ENCODE results near the gene ORAI1.
"Not testable (repeated sequence)": the region's sequence is repeated elsewhere in the genome, so short reads cannot be mapped to it uniquely, and the experiment has no call there.

The ORAI1 gene

DNA sequence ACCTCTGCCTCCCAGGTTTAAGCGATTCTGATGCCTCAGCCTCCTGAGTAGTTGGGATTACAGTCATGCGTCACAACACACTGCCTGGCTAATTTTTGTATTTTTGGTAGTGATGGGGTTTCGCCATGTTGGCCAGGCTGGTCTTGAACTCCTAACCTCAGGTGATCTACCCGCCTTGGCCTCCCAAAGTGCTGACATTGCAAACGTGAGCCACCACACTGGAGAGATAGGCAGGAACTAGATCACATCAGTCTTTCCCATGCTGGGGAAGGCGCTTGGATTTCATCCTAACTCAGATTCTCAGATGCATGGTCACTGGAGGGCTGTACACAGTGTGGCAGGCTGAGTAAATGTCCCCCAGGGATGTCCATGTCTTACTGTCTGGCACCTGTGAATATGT, 18.0 kb upstream of the ORAI1 start:
- DNase-seq, result no peak

DNA sequence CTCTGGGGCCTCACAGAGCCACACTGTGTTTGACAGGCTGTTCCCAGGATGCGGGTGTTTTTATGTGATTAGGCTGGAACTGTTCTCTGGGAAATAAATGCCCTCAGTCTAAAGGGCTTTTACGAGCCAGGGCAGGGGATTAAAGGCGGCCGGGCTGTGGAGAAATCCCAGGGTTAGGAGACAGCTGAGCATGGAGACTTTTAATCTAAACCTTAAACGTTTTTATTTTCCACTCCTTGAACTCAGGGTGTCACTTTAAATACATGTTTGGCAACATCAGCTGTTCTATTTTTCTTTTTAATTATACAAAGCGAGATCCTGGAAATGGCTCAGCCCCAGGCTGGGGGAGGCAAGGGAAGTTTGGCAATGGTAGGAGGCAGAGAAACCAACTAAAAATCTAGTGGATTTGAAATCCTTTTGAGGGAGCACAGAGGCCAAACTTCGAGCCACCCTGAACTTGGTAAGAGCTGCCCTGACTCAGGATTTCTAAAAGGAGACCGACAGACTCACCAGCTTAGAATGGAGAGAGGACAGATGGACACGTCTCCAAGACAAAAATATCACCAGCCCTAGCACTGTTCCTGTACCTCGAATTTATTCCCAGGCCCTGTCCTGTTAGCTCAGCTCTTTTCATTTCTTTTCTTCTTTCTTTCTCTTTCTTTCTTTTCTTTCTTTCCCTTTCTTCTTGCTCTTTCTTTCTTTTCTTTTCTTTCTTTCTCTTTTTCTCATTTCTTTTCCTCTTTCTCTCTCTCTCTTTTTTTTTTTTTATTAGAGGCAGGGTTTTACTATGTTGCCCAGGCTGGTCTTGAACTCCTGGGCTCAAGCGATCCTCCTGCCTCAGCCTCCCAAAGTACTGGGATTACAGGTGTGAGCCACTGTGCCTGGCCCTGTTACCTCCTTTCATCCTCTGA, 15.8 kb upstream of the ORAI1 start:
- no peak for DNase-seq

DNA sequence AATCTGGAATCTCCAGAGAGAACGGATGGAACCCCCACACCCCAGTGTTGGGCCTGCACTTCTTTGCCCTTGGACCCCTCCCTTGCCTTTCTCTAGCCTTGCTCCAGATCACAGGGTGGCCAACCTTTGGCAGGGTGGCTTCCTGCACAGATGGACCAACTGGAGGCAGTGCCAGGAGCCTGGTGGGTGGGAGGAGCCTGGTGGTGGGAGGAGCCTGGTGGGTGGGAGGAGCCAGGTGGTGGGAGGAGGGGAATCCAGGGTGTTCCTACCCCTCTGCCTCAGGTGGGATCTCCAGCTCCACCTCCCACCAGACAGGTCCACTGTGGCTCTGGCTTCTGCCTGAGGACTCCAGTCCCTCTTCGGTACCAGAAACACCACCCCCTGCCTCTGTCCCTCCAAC, 15.0 kb upstream of the ORAI1 start:
- peak; percentile 18 for DNase-seq

DNA sequence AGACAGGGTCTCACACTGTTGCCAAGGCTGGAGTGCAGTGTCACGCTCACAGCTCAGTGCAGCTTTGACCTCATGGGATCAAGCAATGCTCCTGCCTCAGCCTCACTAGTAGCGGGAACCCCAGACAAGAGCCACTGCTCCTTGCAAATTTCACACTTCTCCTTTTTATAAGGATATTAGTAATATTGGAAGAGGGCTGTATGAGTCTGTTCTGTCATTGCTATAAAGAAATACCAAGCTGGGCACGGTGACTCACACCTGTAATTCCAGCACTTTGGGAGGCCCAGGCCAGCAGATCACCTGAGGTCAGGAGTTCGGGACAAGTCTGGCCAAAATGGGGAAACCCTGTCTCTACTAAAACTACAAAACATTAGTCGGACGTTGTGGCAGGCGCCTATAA, 12.9 kb upstream of the ORAI1 start:
- no peak for DNase-seq

DNA sequence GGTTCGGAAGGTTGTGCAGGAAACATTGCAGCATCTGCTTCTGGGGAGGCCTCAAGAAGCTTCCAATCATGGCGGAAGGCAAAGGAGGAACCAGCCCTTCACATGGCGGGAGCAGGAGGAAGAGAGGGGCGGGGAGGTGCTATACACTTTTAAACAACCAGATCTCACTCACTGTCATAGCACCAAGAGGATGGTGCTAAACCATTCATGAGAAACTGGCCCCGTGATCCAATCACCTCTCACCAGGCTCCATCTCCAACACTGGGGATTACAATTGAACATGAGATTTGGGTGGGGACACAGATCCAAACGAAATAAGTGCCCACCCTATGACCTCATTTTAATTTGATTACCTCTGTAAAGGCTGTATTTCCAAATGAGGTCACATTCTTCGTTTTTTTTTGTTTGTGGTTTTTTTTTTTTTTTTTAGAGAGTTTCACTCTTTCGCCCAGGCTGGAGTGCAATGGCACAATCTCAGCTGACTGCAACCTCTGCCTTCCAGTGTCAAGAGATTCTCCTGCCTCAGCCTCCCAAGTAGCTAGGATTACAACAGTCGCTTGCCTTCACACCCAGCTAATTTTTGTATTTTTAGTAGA, 11.4 kb upstream of the ORAI1 start:
- no peak for DNase-seq

DNA sequence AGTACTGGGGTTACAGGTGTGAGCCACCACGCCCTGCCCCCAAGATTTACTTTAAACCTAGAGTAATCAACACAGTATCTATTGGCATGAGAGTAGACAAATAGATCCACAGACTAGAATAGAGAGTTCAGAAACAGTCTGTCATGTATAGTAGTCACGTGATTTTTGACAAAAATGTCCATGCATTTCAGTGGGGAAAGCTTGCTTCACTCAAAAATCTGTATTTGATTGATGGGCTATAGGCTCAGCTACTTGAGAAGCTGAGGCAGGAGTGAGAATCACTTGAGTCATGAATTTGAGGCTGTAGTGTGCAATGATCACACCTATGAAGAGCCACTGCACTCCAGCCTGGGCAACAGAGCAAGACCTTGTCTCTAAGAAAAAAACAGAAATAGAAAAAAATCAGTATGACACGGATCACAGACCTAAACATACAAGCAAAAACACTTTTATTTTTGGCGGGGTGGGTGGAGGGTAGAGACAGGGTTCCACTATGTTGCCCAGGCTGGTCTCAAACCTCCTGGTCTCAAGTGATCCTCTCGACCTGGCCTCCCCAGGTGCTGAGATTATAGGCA, 7.6 kb upstream of the ORAI1 start:
- DNase-seq, result no peak

DNA sequence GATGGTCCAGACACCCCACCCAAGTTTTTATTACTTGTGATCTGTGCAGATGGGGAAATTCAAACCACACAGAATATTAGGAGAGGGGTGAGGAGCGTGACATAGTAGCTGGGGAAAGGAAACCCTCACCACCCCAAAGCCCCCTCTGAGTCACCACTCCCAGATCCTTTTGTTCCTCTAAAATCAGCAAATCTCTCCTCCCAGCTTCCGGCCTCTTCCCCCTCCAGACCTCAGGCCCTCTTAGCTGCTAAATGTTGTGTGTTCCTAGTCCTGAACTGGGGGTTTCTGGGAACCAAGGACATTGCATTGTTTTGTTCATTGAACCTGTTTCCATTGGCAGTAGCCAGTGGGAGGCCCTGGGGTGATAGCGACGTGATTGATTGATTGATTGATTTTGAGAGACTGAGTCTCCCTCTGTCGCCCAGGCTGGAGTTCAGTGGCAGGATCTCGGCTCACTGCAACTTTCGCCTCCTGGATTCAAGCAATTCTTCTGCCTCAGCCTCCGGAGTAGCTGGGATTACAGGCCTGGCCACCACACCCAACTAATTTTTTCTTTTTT, 5.9 kb upstream of the ORAI1 start:
- DNase-seq, result no peak

DNA sequence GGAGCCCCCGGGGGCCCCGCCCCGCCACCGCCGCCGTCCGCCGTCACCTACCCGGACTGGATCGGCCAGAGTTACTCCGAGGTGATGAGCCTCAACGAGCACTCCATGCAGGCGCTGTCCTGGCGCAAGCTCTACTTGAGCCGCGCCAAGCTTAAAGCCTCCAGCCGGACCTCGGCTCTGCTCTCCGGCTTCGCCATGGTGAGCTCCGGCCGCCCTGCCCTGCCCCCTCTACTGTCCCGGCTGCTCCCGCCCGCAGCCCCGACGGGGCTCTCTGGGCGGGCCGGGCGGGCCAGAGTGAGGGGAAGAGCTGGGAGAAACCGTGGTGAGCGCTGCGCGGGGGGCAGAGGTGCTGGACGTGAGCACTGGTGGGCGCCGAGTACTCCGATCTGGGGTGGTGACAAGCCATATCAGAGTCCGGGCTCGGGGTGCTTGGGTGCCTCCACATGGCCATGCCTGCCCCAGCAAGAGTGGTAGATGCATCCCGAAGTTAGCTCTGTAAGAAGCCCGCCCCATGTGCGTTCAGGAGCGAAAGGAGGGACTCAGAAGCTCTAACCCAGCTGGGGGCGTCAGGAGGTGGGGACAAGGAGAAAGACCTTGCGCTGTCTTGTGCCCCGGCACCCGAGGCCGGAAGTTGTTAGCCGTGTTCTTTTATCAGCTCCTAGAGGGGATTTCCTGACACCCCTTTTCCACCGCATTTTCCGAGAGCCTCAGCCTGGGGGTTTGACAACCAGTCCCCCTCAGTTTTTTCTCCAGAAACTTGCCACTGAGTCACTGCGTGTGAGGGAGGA, 717 bp downstream of the ORAI1 start:
- peak; percentile 76 for DNase-seq

DNA sequence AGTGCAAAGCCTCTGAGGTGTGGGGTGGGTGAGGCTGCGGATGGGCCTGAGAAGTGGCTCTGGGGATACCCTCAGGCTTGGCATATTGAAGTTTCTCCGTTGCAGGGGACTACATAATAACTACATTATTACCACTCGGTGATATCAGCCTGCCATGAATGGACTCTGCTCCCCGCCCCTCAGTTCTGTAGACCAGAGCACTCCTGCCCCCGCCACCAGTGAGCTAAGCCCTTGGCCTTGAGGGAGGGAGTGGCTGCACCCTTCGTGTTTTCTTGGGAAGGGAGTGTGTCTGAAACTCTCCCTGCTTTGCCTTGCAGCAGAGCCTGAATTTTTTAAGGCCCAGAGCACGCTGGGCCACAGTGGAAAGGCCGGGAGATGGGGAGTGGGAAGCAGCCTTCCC, 1.7 kb downstream of the ORAI1 start:
- DNase-seq, result no peak

DNA sequence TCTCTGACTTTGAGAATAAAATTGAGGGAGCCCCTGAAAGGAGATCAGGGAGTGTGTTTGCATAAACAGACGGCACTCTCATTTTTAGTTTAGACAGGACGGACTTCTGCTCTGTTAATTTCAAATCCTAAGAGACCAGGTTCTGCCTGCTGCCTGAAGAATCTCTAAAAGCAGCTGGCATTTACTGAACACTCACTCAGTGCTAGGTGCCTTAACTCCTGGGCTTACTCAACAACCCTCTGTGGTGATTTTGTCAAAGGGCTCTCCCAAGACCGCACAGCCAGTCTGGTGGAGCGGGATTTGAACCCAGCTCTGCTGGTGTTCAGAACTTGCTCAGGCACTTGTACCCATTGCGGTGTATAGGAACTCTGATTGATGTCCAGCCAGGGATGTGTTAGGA, 2.2 kb downstream of the ORAI1 start:
- DNase-seq, result no peak

DNA sequence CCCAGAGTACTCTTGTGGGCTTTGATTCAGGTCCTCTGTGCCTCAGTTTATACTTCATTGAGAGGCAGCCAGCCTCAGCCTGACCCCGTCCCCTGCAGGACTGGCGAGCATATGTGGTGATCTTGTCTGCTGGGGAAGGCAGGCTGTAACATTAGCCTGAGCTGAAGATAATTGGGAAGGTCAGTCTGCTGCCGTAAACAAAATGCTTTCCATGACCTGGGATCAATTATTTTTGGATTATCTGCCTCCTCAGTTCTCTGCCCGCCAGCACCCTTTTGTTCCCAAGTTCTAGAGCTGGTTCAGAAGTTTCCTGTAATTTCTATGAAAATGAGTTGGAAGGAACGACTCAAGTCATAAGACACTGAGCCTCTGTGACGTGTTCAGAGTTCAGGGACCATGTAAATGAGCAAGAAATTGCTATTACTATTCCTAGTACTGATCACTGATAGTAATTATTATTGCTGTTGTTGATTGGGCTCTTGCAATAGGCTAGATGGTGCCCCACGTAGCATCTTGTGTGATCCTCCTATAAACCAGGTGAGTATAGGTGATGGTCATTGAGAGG, 4.5 kb downstream of the ORAI1 start:
- DNase-seq, result no peak

DNA sequence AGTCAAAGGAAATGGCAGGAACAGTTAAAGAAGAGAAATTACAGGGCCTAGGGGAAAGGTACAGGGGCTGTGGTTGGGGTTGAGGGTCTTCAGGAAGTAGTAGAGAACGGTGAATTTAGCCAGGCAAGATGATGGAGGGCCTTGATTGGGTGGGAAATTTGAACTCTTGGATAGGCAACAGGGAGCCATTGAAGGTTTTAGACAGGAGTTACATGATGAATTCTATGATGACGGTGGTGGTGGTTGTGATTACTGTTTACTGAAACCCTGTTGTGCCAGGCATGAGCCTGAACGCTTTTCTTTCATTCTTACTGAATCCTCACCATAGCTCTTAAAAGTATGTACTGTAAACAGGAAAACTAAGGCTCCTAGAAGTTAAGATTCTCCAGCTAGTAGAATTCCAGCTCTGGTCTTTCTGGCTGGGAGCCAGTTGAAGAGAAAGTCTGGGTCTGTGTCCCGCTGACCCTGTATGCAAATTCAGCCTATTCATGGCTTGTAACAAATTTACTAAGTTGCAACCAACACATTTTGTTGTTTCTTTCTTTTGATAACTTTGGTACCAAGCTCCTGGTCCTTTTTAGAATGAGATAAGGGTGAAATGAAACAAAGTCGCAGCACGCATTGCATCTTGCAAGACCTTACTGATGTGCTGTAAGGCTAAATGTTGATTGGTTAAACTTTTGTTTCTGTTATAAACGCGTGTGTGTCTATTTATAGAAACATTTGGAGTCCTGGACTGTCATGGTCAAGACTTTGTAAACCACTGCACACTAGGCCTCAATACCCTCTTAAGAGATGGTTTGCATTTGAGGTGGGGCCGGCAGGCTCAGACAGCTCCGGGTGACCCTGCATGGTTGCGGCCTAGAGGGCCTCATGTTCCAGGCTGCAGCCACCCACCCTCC, 6.0 kb downstream of the ORAI1 start:
- DNase-seq, result no peak

DNA sequence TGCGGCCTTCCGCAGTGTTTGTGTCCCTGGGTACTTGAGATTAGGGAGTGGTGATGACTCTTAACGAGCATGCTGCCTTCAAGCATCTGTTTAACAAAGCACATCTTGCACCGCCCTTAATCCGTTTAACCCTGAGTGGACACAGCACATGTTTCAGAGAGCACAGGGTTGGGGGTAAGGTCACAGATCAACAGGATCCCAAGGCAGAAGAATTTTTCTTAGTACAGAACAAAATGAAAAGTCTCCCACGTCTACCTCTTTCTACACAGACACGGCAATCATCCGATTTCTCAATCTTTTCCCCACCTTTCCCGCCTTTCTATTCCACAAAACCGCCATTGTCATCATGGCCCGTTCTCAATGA, 7.5 kb downstream of the ORAI1 start:
- DNase-seq, result not testable (repeated sequence)

DNA sequence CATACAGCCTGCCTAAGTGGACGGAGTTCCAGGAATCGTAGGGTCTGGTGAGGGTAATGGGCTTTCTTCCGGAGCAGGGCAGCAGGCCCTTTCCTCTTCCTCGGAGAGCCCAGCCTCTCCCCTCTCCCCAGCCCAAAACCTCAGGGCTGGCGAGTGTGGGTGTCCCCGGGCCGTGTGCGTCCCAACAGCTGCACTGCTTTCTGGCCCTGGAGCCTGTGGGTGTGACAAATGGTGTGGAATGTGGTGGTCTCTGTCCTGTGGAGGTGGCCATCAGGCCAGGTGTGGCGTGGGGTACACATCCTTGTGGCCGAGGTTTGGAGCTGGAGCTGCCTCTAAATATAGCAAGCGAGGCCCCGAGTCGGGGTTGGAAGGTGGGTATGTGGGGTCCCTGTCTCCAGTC, 8.5 kb downstream of the ORAI1 start:
- no peak for DNase-seq

DNA sequence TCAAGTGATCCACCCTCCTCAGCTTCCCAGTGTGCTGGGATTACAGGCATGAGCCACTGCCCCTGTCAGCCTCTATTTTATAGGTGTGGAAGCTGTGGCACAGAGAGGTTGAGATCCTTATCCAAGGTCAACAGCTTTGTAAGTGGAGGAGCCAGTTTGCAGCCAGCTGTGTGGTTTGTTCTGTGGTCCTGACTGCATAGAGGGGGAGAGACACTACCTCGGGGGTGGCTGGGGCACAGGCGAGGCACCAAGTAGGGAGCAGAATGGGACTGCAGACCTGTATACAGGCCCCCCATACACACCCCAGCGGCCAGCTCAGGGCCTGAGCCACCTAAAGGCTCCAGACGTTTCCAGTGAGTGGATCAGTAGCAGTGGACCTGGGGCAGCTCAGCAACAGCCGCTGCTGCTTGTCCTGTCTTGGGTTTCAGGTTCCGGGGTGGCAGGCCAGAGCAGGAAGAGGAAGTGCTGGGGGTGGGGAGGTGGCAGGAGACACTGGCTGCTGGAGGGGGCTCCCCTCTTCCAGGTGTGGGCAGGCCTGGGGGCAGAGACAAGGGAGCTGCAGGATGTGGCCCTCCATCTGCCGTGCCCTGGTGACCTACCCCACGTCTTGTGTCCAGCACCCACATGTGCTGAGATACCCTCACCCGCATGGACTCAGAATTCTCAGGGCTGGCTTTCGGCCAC, 11.0 kb downstream of the ORAI1 start:
- DNase-seq, result peak; percentile 70

DNA sequence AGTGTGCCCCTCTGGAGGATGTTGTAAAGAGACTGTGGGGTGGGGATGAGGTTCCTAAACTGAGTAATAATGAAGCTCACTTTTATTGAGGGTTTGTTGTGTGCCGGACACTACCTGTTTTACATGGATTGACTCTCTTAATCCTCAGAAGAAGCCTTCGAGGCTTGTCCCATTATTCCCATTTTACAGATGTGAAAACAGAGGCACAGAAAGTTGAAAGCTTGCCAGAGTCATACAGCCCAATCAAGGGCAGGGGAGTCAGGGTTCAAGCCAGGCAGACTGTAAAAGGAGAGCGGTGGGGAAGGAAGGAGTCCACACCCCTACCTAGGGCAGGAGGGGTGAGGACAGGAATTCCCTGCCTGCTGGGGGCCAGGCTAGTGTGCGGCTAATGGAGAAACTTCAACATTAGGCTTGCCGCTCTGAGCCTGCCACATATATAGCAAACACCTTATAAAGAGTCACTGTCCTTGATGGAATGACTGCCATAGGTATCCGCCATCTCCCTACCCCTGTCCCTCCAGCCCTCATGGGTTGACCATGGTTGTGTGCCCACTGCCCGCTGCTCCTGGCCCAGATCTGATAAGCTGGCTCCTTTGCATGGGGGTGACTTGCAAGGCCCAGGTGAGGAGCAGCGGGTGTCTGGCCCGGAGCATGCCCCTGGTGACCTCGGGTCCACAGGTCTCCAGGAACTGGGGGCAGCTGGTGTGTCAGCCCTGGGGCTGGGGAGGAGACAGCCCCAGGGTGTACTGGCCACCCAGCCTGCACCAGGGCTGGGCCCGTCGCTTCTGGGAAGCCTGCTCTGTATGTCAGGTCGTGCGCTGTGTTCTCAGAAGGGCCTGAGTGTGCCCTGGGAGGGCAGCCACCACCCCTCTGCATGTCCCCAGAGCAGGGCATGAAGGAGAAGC, 12.2 kb downstream of the ORAI1 start:
- DNase-seq, result no peak

DNA sequence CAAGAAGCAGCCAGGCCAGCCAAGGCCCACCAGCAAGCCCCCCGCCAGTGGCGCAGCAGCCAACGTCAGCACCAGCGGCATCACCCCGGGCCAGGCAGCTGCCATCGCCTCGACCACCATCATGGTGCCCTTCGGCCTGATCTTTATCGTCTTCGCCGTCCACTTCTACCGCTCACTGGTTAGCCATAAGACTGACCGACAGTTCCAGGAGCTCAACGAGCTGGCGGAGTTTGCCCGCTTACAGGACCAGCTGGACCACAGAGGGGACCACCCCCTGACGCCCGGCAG, 15.0 kb downstream of the ORAI1 start:
- DNase-seq, result no peak

DNA sequence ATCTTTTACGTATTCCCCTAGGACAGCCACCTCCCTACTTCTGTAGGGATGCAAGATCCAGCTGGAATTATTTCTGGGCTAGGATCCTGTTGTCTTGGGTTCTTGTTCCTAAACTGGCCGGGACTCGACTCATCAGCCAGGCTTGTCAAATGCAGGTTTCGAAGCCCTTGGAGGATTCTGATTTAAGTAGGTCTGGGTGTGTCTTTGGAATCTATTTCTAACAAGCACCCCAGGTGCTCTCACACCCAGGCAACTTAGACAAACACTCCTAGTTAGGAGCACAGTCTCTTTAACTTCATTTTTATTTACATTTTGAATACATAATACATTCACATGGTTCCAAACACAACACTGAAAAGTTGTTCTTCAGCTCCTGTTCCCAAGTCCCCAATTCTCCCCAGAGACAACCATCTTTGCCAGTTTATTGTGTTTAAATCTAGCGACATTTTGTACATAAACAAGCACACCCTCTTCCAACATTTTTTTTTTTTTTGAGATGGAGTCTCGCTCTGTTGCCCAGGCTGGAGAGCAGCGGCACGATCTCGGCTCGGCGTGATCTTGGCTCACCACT, 22.2 kb downstream of the ORAI1 start:
- DNase-seq, result no peak

DNA sequence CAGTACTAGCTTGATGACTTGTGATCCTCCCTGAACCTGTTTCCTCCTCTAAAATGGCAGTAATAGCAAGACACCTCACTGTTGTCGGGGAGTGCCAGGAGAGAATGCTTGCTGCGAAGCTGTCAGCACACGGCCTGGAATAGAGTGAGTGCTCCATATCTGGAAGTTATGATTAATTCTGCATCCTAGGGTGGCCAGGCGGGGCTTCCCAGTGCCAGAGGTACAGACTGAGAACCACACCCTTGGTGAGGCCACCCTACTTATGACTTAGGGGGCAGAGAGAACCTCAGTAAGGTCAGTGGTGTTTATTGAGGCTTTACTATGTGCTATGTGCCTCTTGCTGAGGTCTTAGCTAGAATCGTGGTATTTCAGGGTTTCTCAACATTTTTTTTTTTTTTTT, 23.0 kb downstream of the ORAI1 start:
- no peak for DNase-seq

DNA sequence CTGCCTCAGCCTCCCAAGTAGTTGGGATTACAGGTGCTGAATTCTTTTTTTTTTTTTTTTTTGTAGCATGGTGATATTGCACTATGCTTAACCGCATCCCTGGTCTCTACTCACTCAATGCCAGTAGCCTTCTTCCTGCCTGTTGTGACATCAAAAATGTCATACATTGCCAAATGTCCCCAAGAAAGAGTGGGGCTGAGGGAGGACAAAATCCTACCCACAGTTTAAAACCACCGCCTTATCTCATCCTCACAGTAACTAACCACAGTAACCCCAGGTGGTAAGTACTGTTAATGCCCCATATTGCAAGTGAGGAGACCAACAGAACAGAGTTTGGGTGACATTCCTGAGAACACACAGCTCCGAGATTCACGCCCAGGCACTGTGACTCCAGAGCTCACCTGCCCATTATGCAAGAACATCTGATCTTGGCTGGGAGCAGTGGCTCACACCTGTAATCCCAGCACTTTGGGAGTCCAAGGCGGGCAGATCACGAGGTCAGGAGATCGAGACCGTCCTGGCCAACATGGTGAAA, 23.6 kb downstream of the ORAI1 start:
- DNase-seq, result no peak

All from CD4-positive, alpha-beta T cell treated with Interleukin-6 for 4 hours (primary cell).